Stimulated activated CD4-positive, alpha-beta T cell treated with anti-CD3 and anti-CD28 coated beads, Interleukin-4, amount 100 ng/mL, for 24 hours (primary cell): ENCODE measurements around the gene XRCC2.
"Not testable (repeated sequence)": the region's sequence is repeated elsewhere in the genome, so short reads cannot be mapped to it uniquely, and the experiment has no call there.

ENCODE experiments used
- DNase-seq: peaks from one replicate; pipeline ENCODE4 v3.0.0-alpha.2; 2020

The XRCC2 gene

GRCh38 chr7:152675759-152676636, at the start of gene XRCC2:
Gene XRCC2 (minus strand): TSS chr7:152676141. CDS start chr7:152676079, 62 bp downstream.
- peak; percentile 96 for DNase-seq

- no peak for DNase-seq
Observed at GRCh38 chr7:152723364-152723763, 47.4 kb upstream of the XRCC2 start.

- DNase-seq = not testable (repeated sequence)
Observed at GRCh38 chr7:152712412-152713042, 36.6 kb upstream of the XRCC2 start.

GRCh38 chr7:152711444-152711944, 35.6 kb upstream of the XRCC2 start:
- DNase-seq = no peak

- no peak for DNase-seq
Observed at GRCh38 chr7:152710153-152710442, 34.2 kb upstream of the XRCC2 start.

- DNase-seq = no peak
Observed at GRCh38 chr7:152709287-152710152, 33.6 kb upstream of the XRCC2 start.

GRCh38 chr7:152704796-152705384, 28.9 kb upstream of the XRCC2 start:
- DNase-seq = no peak

GRCh38 chr7:152699079-152699478, 23.1 kb upstream of the XRCC2 start:
- no peak for DNase-seq

- not testable (repeated sequence) for DNase-seq
Observed at GRCh38 chr7:152697268-152697974, 21.5 kb upstream of the XRCC2 start.

GRCh38 chr7:152692196-152692595, 16.3 kb upstream of the XRCC2 start:
- not testable (repeated sequence) for DNase-seq

- DNase-seq = no peak
Observed at GRCh38 chr7:152683297-152683696, 7.4 kb upstream of the XRCC2 start.

GRCh38 chr7:152677808-152678670, 2.1 kb upstream of the XRCC2 start:
- DNase-seq = no peak

GRCh38 chr7:152674860-152675758, 832 bp downstream of the XRCC2 start:
- DNase-seq = no peak

GRCh38 chr7:152673897-152674296, 2.0 kb downstream of the XRCC2 start:
- DNase-seq = no peak

GRCh38 chr7:152672626-152673025, 3.3 kb downstream of the XRCC2 start:
- no peak for DNase-seq

- no peak for DNase-seq
Observed at GRCh38 chr7:152669758-152670157, 6.2 kb downstream of the XRCC2 start.

- no peak for DNase-seq
Observed at GRCh38 chr7:152668975-152669374, 7.0 kb downstream of the XRCC2 start.

- DNase-seq = no peak
Observed at GRCh38 chr7:152667958-152668357, 8.0 kb downstream of the XRCC2 start.

GRCh38 chr7:152666078-152666477, 9.9 kb downstream of the XRCC2 start:
- no peak for DNase-seq

GRCh38 chr7:152664636-152665035, 11.3 kb downstream of the XRCC2 start:
- DNase-seq = no peak
